HG03159 (cell line): Measurements from ENCODE around the gene ZNF445.
"Not testable (repeated sequence)": the region's sequence is repeated elsewhere in the genome, so short reads cannot be mapped to it uniquely, and the experiment has no call there.

Experiments
- ATAC-seq: cut with Tn5 transposase; IDR thresholded peaks from one replicate; pipeline ENCODE4 v1.9.1; 2021; ENCODE audit warnings: mild to moderate bottlenecking, moderate library complexity; ENCODE audit not compliant: unreplicated experiment

ZNF445 gene

DNA sequence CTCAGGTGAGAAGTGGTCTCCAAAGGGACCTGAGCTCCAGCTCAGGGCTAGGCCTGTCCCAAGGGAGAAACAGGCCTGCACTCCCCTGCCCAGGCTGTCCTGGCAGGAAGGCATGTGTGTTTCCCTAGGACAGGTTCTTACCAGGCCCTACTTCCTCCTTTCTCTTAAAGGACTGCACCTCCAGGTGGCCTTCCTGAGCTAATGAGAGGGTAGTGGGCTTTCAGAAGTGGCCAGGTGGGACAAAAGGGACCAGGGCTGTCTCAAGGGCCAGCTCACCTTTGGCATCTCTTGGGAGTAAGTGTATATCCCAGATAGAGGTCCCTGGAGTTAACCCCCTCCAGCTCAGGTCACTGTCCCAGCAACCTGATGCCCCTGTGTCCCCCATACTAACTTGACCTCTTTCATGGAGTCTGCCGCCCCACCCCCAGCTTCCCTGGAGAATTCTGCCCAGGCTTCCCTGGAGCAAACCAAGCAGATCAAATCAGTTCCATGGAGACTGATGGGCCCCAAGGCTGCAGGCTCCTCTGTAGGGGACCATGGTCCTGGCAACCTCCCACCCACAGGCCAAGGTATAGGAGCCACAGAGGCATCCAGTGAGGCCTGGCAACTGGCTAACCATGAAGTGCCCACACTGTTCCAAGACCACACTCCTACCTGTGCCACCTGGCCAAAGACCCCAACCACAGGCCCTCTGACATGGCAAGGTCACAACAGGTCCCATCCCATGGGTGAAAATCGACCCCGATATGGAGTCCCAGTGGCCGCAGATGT, 67.6 kb downstream of the ZNF445 start:
- no peak for ATAC-seq

- ATAC-seq = no peak
Observed at GRCh38 chr3:44402548-44402947, 74.9 kb downstream of the ZNF445 start.

- ATAC-seq = no peak
Observed at GRCh38 chr3:44400771-44401170, 76.7 kb downstream of the ZNF445 start.

DNA sequence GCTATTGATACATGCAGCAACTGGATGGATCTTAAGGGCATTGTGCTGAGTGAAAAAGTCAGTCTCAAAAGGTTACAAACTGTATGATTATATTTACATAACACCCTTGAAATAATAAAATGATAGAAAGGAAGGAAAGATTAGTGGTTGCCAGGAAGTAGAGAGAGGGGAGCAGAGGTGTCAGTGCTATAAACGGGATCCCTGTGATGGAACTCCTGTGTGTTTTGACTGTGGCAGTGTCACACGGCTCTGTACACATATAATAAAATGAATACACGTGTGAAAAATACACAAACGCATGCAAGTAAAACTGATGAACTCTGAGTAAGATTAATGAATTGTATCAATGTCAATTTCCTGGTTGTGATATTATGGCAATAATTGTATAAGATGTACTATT, 78.6 kb downstream of the ZNF445 start:
- ATAC-seq = no peak

DNA sequence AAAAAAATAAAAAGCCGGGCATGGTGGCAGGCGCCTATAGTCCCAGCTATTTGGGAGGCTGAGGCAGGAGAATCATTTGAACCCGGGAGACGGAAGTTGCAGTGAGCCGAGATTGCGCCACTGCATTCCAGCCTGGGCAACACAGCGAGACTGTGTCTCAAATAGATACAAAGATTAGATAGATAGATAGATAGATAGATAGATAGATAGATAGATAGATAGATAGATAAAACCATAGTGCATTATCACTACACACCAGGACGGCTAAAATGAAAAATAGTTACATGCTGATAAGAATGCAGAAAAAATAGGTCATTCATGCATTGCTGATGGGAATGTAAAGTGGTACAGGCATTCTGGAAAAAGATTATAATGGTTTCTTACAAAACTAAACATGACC, 79.2 kb downstream of the ZNF445 start:
- not testable (repeated sequence) for ATAC-seq

DNA sequence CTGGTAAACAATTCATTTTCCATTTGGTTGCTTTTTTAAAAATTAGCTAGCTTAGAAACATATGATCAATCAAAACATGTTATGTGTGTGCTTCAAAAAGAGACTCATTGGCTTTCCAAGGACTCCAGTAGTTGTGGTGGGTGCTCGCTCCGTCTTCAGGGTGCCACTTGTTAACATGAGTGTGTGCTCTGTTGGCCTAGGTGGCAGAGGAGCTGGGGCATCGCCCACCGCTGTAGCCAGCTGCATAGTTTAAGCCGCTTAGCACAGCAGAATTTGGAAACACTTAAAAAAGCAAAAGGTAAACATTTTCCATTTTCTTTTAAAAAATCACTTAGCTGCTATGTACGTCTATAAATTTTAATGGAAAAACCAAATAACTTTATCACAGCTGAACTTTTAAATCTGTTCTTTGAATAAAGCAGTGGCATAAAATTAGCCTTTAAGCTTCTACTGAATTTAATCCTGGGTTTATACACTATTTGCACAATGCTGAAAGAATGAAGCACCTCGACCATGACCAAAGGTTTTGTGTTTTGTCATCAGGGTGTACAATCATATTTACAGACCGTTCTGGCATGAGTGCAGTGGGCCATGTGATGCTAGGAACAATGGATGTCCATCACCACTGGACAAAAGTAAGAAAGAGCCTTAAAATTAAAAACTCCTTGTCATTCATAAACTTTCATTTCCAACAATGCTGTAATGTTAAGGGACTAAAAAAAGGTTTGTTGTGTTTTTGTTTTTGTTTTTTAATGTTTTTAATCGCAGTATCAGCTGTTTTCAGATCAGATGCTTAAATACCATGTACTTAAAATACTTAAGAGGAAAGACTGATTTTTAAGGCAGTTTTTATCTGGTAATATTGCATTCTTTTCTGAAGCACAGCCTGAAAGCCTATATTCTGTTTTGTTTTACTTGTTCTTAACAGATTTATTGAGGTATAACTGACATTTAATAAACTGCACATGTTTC, 81.0 kb downstream of the ZNF445 start:
- no peak for ATAC-seq

DNA sequence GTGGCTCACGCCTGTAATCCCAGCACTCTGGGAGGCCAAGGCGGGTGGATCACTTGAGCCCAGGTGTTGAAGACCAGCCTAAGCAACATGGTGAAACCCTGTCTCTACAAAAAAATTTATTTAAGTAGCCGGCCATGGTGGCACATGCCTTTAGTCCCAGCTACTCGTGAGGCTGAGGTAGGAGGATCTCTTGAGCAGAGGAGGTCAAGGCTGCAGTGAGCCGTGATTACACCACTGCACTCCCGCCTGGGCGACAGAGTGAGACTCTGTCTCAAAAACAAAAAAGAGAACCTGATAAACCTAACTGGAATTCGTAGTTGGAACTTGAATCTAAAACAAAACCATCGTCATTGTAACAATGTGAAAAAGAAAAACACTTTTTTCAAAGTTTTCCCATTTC, 81.8 kb downstream of the ZNF445 start:
- no peak for ATAC-seq

DNA sequence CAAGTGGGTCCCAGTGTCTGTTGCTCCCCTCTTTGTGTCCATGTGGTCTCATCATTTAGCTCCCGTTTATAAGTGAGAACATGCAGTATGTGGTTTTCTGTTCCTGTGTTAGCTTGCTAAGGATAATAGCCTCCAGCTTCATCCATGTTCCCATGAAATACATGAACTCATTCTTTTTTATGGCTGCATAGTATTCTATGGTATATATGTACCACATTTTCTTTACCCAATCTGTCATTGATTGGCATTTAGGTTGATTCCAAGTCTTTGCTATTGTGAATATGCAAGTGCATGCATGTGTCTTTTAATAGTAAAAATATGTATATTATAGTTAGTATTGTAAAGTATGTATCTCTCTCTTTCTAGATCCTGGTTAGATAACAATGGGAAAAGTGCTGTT, 85.0 kb downstream of the ZNF445 start:
- ATAC-seq = no peak

DNA sequence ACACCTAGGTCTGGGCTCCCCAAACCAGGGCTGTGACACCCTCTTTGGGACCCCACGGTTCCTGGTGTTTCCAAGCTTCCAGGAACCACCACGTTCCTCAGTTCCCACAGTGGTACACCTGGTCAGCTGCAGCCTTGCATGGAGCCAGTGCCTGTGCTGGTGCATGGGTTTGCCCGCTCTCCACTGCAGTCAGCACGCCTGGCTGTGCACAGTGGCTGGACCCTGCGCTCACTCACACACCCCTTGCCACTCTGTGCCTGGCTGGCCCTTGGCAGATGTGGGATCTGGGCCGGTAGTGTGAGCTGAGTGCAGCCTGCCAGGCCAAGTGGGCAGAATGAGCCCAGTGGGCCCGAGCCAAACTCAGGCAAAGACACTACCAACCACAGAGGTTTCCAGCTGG, 90.1 kb downstream of the ZNF445 start:
- no peak for ATAC-seq
